Stimulated activated naive B cell treated with anti-CD40 and anti-IgM and Interleukin-4, amounts not matched to agents 10 μg/mL and 1 μg/mL and 100 μg/mL, for 72 hours (primary cell): ENCODE data around the gene RFX3.

Source experiments
- ATAC-seq, 2 donors: fragments of 150-1000 bp; cut with Tn5 transposase; replicated peaks; 2 replicates each; pipeline ENCODE4 v1.10.0; 2021; ENCODE audit warnings: moderate library complexity in 1 of 2
- DNase-seq: peaks from one replicate; pipeline ENCODE4 v3.0.0; 2021
- H3K27ac Mint-ChIP-seq: one replicate; pipeline ENCODE4 v1.8.0; 2022; ENCODE audit warnings: mild to moderate bottlenecking, mixed read lengths
- H3K27me3 Mint-ChIP-seq, 2 donors: one replicate each; pipeline ENCODE4 v1.8.0; 2022; ENCODE audit warnings: mixed read lengths in 2 of 2
- H3K36me3 Mint-ChIP-seq, 2 donors: one replicate each; pipeline ENCODE4 v1.8.0; 2022; ENCODE audit warnings: mixed read lengths in 2 of 2, mild to moderate bottlenecking in 1 of 2
- H3K4me1 Mint-ChIP-seq, 2 donors: one replicate each; pipeline ENCODE4 v1.8.0; 2022; ENCODE audit warnings: mixed read lengths in 2 of 2, mild to moderate bottlenecking in 1 of 2
- H3K4me3 Mint-ChIP-seq, 2 donors: one replicate each; pipeline ENCODE4 v1.8.0; 2022; ENCODE audit warnings: mild to moderate bottlenecking in 2 of 2, mixed read lengths in 2 of 2, moderate library complexity in 1 of 2
- H3K9me3 Mint-ChIP-seq, 2 donors: one replicate each; pipeline ENCODE4 v1.8.0; 2022; ENCODE audit warnings: mixed read lengths in 2 of 2, mild to moderate bottlenecking in 1 of 2

The RFX3 gene

DNA sequence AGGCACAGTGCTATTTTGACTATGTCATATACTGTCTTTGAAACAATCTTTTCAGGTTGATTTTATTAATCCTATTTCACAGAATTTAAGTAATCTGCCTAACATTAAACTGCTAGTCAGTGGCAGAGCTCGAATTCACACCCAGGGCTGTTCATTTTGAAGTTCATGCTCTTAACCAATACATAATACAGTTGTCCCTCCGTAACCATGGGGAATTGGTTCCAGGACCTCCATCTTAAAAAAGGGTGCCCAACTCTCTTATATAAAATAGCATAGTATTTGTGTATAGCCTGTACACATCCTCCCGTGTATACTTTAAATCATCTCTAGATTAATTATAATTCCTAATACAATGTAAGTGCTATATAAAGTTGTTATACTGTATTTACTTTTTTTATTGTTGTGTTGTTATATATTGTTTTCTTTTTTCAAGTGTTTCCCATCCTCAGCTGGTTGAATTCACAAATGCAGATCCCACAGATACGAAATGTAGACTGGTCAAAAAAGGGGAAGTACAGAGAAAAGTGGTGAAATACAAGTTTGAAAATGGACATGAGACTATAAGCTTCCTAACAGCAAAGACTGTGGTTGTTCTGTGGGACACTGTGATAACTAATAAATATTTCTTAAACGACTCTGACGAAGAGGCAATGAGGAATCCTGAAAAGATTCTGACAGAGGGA lies 18.3 kb downstream of the RFX3 start:
- Mint-ChIP-seq H3K36me3 (peaks cover 3 to 15% of the 10 kb centered on the region in 2 donors), H3K4me1 (peaks cover 16 to 31% of the 10 kb centered on the region in 2 donors), H3K27ac (peak overlapping the region; percentile 59), H3K27me3 (no peaks in the 10 kb centered on the region), H3K9me3 (no peaks in the 10 kb centered on the region), H3K4me3 (peak overlapping the region in 1 of 2 donors; percentile 55)
- DNase-seq, result no peak
- ATAC-seq, result peak; percentile 60 to 78

DNA sequence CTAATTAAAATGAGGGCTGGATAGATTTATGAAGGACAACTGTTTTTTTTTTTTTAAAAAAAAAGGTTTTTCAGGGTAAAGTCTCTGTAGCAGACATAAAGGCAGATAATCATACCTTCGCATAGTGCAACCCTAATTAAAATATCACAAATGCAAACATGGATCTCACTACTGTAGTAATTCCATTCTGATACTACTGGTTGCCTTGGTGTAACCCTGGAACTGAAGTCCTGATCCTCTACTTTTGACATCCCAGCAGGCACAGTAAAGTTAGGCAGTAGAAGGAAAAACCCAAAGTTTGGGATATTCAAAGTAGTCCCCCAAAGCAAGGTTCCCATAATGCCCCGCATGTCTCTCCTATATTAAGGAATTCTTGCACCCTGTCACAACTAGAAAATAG lies 19.6 kb downstream of the RFX3 start:
- ATAC-seq (no peak), DNase-seq (no peak)
- H3K4me3 Mint-ChIP-seq, result no peak overlapping the region
- H3K4me1 Mint-ChIP-seq, result peaks cover 12 to 25% of the 10 kb centered on the region in 2 donors
- no peaks in the 10 kb centered on the region for H3K9me3 Mint-ChIP-seq
- H3K36me3 Mint-ChIP-seq, result peaks cover 3 to 16% of the 10 kb centered on the region in 2 donors
- H3K27ac Mint-ChIP-seq, result no peak overlapping the region
- H3K27me3 Mint-ChIP-seq, result no peaks in the 10 kb centered on the region

GRCh38 chr9:3502560-3503398 lies 23.0 kb downstream of the RFX3 start:
- Mint-ChIP-seq H3K27ac (peak overlapping the region; percentile 42), H3K27me3 (no peaks in the 10 kb centered on the region), H3K36me3 (peaks cover 3 to 8% of the 10 kb centered on the region in 2 donors), H3K4me3 (no peak overlapping the region), H3K4me1 (peaks cover 12 to 19% of the 10 kb centered on the region in 2 donors), H3K9me3 (no peaks in the 10 kb centered on the region)
- ATAC-seq, result no peak
- DNase-seq, result no peak

- no peak overlapping the region for H3K27ac Mint-ChIP-seq
- H3K36me3 Mint-ChIP-seq, result peaks cover 0 to 4% of the 10 kb centered on the region in 2 donors
- DNase-seq, result no peak
- no peak overlapping the region for H3K4me3 Mint-ChIP-seq
- no peak for ATAC-seq
- H3K27me3 Mint-ChIP-seq, result no peaks in the 10 kb centered on the region
- H3K4me1 Mint-ChIP-seq, result peaks cover 7 to 9% of the 10 kb centered on the region in 2 donors
- no peaks in the 10 kb centered on the region for H3K9me3 Mint-ChIP-seq
Measured at GRCh38 chr9:3500044-3500443, 25.8 kb downstream of the RFX3 start.

DNA sequence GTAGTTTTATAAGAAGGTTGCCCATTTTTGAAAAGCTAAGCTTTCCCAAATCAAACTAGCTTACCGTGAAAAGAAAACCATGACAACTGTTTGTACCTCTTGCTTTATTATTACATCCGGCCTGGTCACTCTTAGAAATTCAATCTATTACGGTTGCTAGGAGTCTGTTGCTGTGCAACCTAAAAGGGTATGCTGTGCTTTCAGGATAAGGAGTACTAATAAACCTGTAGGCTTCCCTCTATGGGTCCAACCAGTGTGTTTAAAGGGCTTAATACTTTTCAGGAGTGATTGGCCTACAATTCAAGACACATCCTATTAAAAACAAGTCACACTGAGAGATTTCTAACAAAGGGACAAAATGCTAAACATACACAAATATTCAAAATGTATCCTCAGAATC lies 27.1 kb downstream of the RFX3 start:
- no peak overlapping the region for H3K27ac Mint-ChIP-seq
- peaks cover 2 to 7% of the 10 kb centered on the region in 2 donors for H3K36me3 Mint-ChIP-seq
- no peak overlapping the region for H3K4me3 Mint-ChIP-seq
- H3K9me3 Mint-ChIP-seq, result peaks cover 2 to 3% of the 10 kb centered on the region in 2 donors
- DNase-seq (no peak), ATAC-seq (no peak)
- H3K4me1 Mint-ChIP-seq, result peaks cover 11 to 15% of the 10 kb centered on the region in 2 donors
- H3K27me3 Mint-ChIP-seq, result no peaks in the 10 kb centered on the region

DNA sequence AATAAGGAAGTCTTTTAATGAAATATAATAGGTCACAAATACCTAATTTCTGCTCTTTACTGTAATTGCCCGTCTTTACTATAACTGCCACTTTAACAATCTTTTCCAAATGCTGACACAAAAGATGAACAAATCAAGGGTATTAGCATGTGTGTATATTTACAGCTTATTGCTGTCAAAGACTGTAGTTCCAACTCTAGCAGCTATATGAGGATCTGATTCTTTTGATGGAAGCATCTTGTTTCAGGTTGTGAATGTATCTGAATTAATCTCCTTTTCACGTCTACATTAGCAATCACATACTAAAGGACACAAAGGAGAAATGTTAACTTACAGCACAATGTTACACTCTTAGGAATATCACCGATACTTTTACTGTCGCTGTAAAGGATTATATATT lies 27.9 kb downstream of the RFX3 start:
- no peaks in the 10 kb centered on the region for H3K27me3 Mint-ChIP-seq
- peaks cover 3 to 4% of the 10 kb centered on the region in 2 donors for H3K9me3 Mint-ChIP-seq
- DNase-seq, result no peak
- no peak overlapping the region for H3K27ac Mint-ChIP-seq
- no peak overlapping the region for H3K4me3 Mint-ChIP-seq
- H3K4me1 Mint-ChIP-seq, result peaks cover 11 to 16% of the 10 kb centered on the region in 2 donors
- no peak for ATAC-seq
- peaks cover 5 to 9% of the 10 kb centered on the region in 2 donors for H3K36me3 Mint-ChIP-seq

GRCh38 chr9:3497401-3497800 lies 28.4 kb downstream of the RFX3 start:
- no peaks in the 10 kb centered on the region for H3K27me3 Mint-ChIP-seq
- peaks cover 8 to 17% of the 10 kb centered on the region in 2 donors for H3K4me1 Mint-ChIP-seq
- DNase-seq (no peak), ATAC-seq (no peak)
- H3K9me3 Mint-ChIP-seq, result peaks cover 3 to 4% of the 10 kb centered on the region in 2 donors
- no peak overlapping the region for H3K4me3 Mint-ChIP-seq
- peaks cover 5% of the 10 kb centered on the region in 2 donors for H3K36me3 Mint-ChIP-seq
- no peak overlapping the region for H3K27ac Mint-ChIP-seq

GRCh38 chr9:3495855-3496254 lies 29.9 kb downstream of the RFX3 start:
- ATAC-seq (no peak), DNase-seq (no peak)
- Mint-ChIP-seq H3K27me3 (no peaks in the 10 kb centered on the region), H3K4me3 (no peak overlapping the region), H3K4me1 (peaks cover 11 to 23% of the 10 kb centered on the region in 2 donors), H3K36me3 (peaks cover 5% of the 10 kb centered on the region in 2 donors), H3K27ac (no peak overlapping the region), H3K9me3 (peaks cover 3 to 4% of the 10 kb centered on the region in 2 donors)

GRCh38 chr9:3492214-3492613 lies 33.6 kb downstream of the RFX3 start:
- Mint-ChIP-seq H3K9me3 (peaks cover 3 to 4% of the 10 kb centered on the region in 2 donors), H3K36me3 (peaks cover 7 to 8% of the 10 kb centered on the region in 2 donors), H3K4me1 (peaks cover 8 to 16% of the 10 kb centered on the region in 2 donors), H3K4me3 (no peak overlapping the region), H3K27ac (no peak overlapping the region), H3K27me3 (no peaks in the 10 kb centered on the region)
- no peak for DNase-seq
- no peak for ATAC-seq

DNA sequence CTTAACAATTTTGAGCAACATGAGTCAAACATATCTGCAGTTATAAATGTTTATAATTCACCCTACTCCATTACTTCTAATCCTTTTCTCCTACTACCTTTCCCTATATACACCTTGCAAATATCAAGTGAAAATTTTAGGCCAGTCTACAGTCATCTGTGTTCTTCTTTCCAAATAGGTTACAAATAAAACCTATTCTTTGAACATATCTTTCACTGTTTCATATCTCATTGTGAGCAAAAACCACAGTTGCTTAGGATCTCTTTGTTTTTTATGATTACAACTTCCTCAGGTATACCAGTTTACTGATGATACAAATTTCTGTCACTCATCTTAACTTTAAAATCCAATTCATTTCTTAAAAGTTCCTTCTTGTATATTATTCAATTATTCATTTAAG lies 34.4 kb downstream of the RFX3 start:
- peaks cover 7 to 8% of the 10 kb centered on the region in 2 donors for H3K36me3 Mint-ChIP-seq
- DNase-seq (no peak), ATAC-seq (no peak)
- H3K27me3 Mint-ChIP-seq, result no peaks in the 10 kb centered on the region
- H3K4me1 Mint-ChIP-seq, result peaks cover 8 to 16% of the 10 kb centered on the region in 2 donors
- H3K9me3 Mint-ChIP-seq, result peaks cover 3 to 4% of the 10 kb centered on the region in 2 donors
- H3K4me3 Mint-ChIP-seq, result no peak overlapping the region
- no peak overlapping the region for H3K27ac Mint-ChIP-seq

GRCh38 chr9:3490957-3491356 lies 34.8 kb downstream of the RFX3 start:
- peaks cover 8 to 9% of the 10 kb centered on the region in 2 donors for H3K36me3 Mint-ChIP-seq
- no peak overlapping the region for H3K4me3 Mint-ChIP-seq
- H3K9me3 Mint-ChIP-seq, result peaks cover 3 to 4% of the 10 kb centered on the region in 2 donors
- no peak overlapping the region for H3K27ac Mint-ChIP-seq
- ATAC-seq (no peak), DNase-seq (no peak)
- H3K4me1 Mint-ChIP-seq, result peaks cover 6 to 16% of the 10 kb centered on the region in 2 donors
- H3K27me3 Mint-ChIP-seq, result no peaks in the 10 kb centered on the region

DNA sequence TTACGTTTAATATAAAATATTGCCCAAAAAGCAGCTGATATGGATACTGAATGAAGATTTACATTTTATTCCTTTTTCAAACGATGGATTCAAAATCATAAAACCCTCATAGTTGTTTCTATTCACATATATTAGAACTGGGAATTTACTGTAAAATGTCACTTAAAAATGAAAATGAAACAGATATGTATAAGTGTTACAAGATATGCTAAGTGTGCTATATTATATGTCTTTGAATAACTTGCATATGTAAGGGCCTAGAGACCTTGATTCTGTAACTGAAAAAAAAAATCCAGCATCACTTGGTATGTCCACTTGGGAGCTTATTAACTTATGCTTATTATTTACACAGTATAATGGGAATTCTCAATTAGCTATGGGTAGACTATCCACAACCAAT lies 43.2 kb downstream of the RFX3 start:
- Mint-ChIP-seq H3K27me3 (no peaks in the 10 kb centered on the region), H3K4me1 (peaks cover 25 to 30% of the 10 kb centered on the region in 2 donors)

GRCh38 chr9:3480353-3480655 lies 45.5 kb downstream of the RFX3 start:
- H3K27ac Mint-ChIP-seq, result peak overlapping the region; percentile 67
- no peak overlapping the region for H3K4me3 Mint-ChIP-seq
- peaks cover 0 to 2% of the 10 kb centered on the region in 2 donors for H3K9me3 Mint-ChIP-seq
- H3K27me3 Mint-ChIP-seq, result no peaks in the 10 kb centered on the region
- DNase-seq (no peak), ATAC-seq (no peak)
- peaks cover 12 to 19% of the 10 kb centered on the region in 2 donors for H3K36me3 Mint-ChIP-seq
- peaks cover 35 to 50% of the 10 kb centered on the region in 2 donors for H3K4me1 Mint-ChIP-seq

More for the DNA sequence above, 43.2 kb downstream of the RFX3 start:
- DNase-seq (no peak), ATAC-seq (no peak)
- Mint-ChIP-seq H3K36me3 (peaks cover 9 to 13% of the 10 kb centered on the region in 2 donors), H3K9me3 (no peaks in the 10 kb centered on the region), H3K4me3 (no peak overlapping the region), H3K27ac (no peak overlapping the region)

DNA sequence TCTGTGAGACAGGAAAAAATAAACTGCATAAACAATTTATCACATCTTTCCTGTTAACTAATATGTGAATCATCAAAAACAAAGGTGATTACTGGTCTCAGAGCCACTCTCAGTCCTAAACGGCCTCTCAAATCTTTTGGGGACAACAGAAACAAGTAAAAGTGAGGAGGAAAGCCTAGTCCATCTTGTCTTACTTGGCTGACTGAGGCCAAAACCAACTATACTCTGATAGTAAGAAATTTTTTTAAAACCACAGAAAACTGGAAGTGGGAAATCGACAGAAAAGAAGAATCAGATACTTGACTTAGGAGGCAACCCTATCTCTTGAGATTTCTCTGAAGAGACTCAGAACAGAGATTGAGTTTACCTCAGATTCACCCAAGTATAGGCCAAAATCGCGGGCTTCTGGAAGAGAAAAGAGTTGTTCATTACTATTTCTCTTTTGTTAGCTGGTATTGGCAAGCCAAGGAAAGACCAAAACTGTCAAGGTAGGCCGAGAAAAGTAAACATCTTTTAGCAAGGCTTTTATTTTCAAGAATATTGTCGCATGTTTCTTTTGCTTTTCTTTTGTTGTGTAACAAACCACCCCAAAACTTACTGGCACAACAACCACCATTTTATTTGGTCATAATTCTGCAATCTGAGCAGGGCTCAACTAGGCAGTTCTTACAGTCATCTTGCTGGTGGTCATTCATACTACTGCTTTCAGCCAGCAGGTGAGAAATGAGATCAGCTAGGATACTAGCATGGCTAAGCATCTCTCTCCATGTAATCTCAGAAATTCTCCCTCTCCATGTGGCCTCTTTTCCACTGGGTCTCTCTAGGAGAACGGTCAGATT lies 46.1 kb downstream of the RFX3 start:
- ATAC-seq, result peak; percentile 79 to 81
- Mint-ChIP-seq H3K4me1 (peaks cover 40 to 56% of the 10 kb centered on the region in 2 donors), H3K4me3 (peak overlapping the region; percentile 54 to 59), H3K9me3 (peaks cover 0 to 5% of the 10 kb centered on the region in 2 donors), H3K27me3 (no peaks in the 10 kb centered on the region), H3K36me3 (peaks cover 16 to 22% of the 10 kb centered on the region in 2 donors), H3K27ac (peak overlapping the region; percentile 67)
- no peak for DNase-seq
